K562 (cell line): ENCODE results near the gene DSC2. TPM values are rescaled to one million over a fixed set of nuclear protein-coding genes. Genes with fewer than 3 reads are reported as not detected.

Source experiments
- ATAC-seq: fragments of 200-7000 bp; cut with Tn5 transposase; 3 replicates; pipeline ENCODE4 v1.9.1; 2020; ENCODE audit warnings: moderate library complexity
- BruUV-seq: library from RNA; stranded (reverse); fragments of 400-500 nt; replicated peaks from 2 replicates; lab custom pipeline; 2021; lab: Mats Ljungman, UMichigan
- CTCF ChIA-PET: fragments of 300-600 bp; formaldehyde crosslinking; extraction: SDS; loops from one replicate; lab custom pipeline; 2021; ENCODE audit warnings: low intra/inter-chr PET ratio; lab: Yijun Ruan, JAX
- POLR2A ChIA-PET: fragments of 300-600, 350-650 bp; sonication (Branson Sonifier 250); formaldehyde crosslinking; extraction: SDS; loops from one replicate; lab custom pipeline; 2021; ENCODE audit warnings: antibody characterized with exemption, inconsistent platforms; lab: Yijun Ruan, JAX
- DNase-seq, 4 experiments: peaks; one replicate each; pipeline versions ENCODE4 v3.0.0 to v3.0.0-alpha.2; 2011 to 2018; ENCODE audit warnings: low spot score in 3 of 4, mixed read lengths in 3 of 4; ENCODE audit errors: extremely low read depth in 1 of 4
- FAIRE-seq: peaks from 2 replicates; lab custom pipeline; 2011; peaks lifted over from hg19 to GRCh38; lab: Jason Lieb, UNC
- H2AFZ ChIP-seq: 2 replicates; pipeline ENCODE4 v1.6.0; 2011; ENCODE audit warnings: low read depth, low read length, control low read depth, inconsistent platforms
- H3K27ac ChIP-seq: fragments of 200-600 bp; 3 replicates; pipeline ENCODE4 v1.8.0; 2011; ENCODE audit warnings: low read depth, mild to moderate bottlenecking, control low read depth, inconsistent platforms, low read length, moderate library complexity, mixed read lengths; ENCODE audit errors: extremely low read depth
- H3K27me3 ChIP-seq, 2 experiments: fragments of 300-600 bp in 1 of 2; 2 replicates in 1 of 2; 3 replicates in 1 of 2; pipeline versions ENCODE4 v1.6.0 to v1.8.0; 2011; ENCODE audit warnings: inconsistent platforms in 2 of 2, low read length in 2 of 2, mild to moderate bottlenecking in 1 of 2, mixed read lengths in 1 of 2, moderate library complexity in 1 of 2; ENCODE audit not compliant: control insufficient read depth in 2 of 2, insufficient read depth in 2 of 2
- H3K36me3 ChIP-seq: fragments of 300-600 bp; 3 replicates; pipeline ENCODE4 v1.8.0; 2011; ENCODE audit warnings: mild to moderate bottlenecking, low read length, inconsistent platforms; ENCODE audit not compliant: control insufficient read depth, insufficient read depth
- H3K4me1 ChIP-seq, 2 experiments: fragments of 200-600 bp in 1 of 2; replicated peaks in 1 of 2; 2 replicates in 1 of 2; 3 replicates in 1 of 2; pipeline versions ENCODE4 v1.5.1 to v1.8.0; 2011; ENCODE audit warnings: inconsistent platforms in 2 of 2, low read length in 2 of 2, mild to moderate bottlenecking in 1 of 2, mixed read lengths in 1 of 2, moderate library complexity in 1 of 2; ENCODE audit not compliant: control insufficient read depth in 2 of 2, insufficient read depth in 2 of 2
- H3K4me2 ChIP-seq: 2 replicates; pipeline ENCODE4 v1.6.1; 2011; ENCODE audit warnings: low read length, control low read depth, inconsistent platforms, mixed read lengths; ENCODE audit not compliant: insufficient read depth
- H3K4me3 ChIP-seq: fragments of 200-600 bp; sonication (generic), shearing (Covaris generic); 2 replicates; pipeline ENCODE4 v1.5.1; 2016; ENCODE audit warnings: control low read depth, inconsistent platforms
- H3K79me2 ChIP-seq: fragments of 200-600 bp; 3 replicates; pipeline ENCODE4 v1.8.0; 2011; ENCODE audit warnings: low read length, inconsistent platforms; ENCODE audit not compliant: control insufficient read depth, insufficient read depth
- H3K9ac ChIP-seq, 2 experiments: 2 replicates each; pipeline versions ENCODE4 v1.6.0 to v1.6.1; 2011; ENCODE audit warnings: low read depth in 2 of 2, low read length in 2 of 2, control low read depth in 1 of 2, inconsistent platforms in 1 of 2, mild to moderate bottlenecking in 1 of 2, mixed read lengths in 1 of 2; ENCODE audit not compliant: insufficient read depth in 1 of 2
- H3K9me1 ChIP-seq: one replicate; pipeline ENCODE4 v1.6.0; 2011; ENCODE audit warnings: inconsistent platforms, mild to moderate bottlenecking, low read length, moderate library complexity; ENCODE audit not compliant: control insufficient read depth, insufficient read depth
- H3K9me3 ChIP-seq: replicated peaks from 2 replicates; pipeline ENCODE4 v1.5.1; 2011; ENCODE audit warnings: low read depth, low read length, inconsistent platforms; ENCODE audit not compliant: control insufficient read depth, insufficient read depth
- H4K20me1 ChIP-seq: replicated peaks from 2 replicates; pipeline ENCODE4 v1.6.1; 2011; ENCODE audit warnings: low read length, inconsistent platforms, mixed read lengths; ENCODE audit not compliant: control insufficient read depth, insufficient read depth
- CBX5 ChIP-seq: IDR thresholded peaks from 2 replicates; pipeline ENCODE4 v1.6.1; 2014; ENCODE audit warnings: low read depth, borderline replicate concordance
- ETV6 ChIP-seq, 3 experiments: fragments of 150-350 bp in 1 of 3; sonication (generic) in 1 of 3; formaldehyde crosslinking in 1 of 3; IDR thresholded peaks; 2 replicates each; pipeline versions ENCODE4 v1.6.1 to v1.8.0; 2014 to 2022; ENCODE audit warnings: borderline replicate concordance in 2 of 3, low read depth in 2 of 3, antibody characterized with exemption in 1 of 3, low read length in 1 of 3, mild to moderate bottlenecking in 1 of 3, missing genetic modification reagents in 1 of 3
- IRF2 ChIP-seq: sonication (generic); formaldehyde crosslinking; IDR thresholded peaks from 2 replicates; pipeline ENCODE4 v1.8.1; 2022; ENCODE audit warnings: mild to moderate bottlenecking, missing genetic modification reagents
- KAT2B ChIP-seq: IDR thresholded peaks from one replicate; pipeline ENCODE4 v1.6.1; 2012; ENCODE audit warnings: low read depth, mild to moderate bottlenecking, control low read depth, inconsistent platforms, low read length, moderate library complexity
- MYBL2 ChIP-seq, 2 experiments: fragments of 450-650 bp in 1 of 2; sonication (generic) in 1 of 2; formaldehyde crosslinking in 1 of 2; IDR thresholded peaks; 2 replicates each; pipeline versions ENCODE4 v1.6.1 to v1.8.1; 2017 to 2022; ENCODE audit warnings: borderline replicate concordance in 1 of 2, inconsistent platforms in 1 of 2, low read depth in 1 of 2, mild to moderate bottlenecking in 1 of 2, missing genetic modification reagents in 1 of 2, moderate library complexity in 1 of 2
- NEUROD1 ChIP-seq: fragments of 150-350 bp; IDR thresholded peaks from 2 replicates; pipeline ENCODE4 v1.6.1; 2014; ENCODE audit warnings: borderline replicate concordance, low read length, low read depth; ENCODE audit not compliant: partially characterized antibody
- POU5F1 ChIP-seq: fragments of 150-350 bp; IDR thresholded peaks from 2 replicates; pipeline ENCODE4 v1.6.1; 2014; ENCODE audit warnings: borderline replicate concordance, low read length, low read depth, mild to moderate bottlenecking; ENCODE audit not compliant: partially characterized antibody
- PPARD ChIP-seq: fragments of 250-450 bp; sonication (Bioruptor Pico); IDR thresholded peaks from 2 replicates; pipeline ENCODE4 v1.8.0; 2022; ENCODE audit warnings: inconsistent platforms, mild to moderate bottlenecking, moderate library complexity
- PTBP1 ChIP-seq: fragments of 200-400 bp; formaldehyde crosslinking; IDR thresholded peaks from 2 replicates; pipeline ENCODE4 v1.6.1; 2017; ENCODE audit warnings: low read depth, low read length
- TCFL5 ChIP-seq: fragments of 250-450 bp; sonication (Bioruptor Pico); conservative IDR thresholded peaks from 2 replicates; pipeline ENCODE4 v1.6.1; 2021; ENCODE audit warnings: mild to moderate bottlenecking, moderate library complexity, matching md5 sums
- ZBTB7A ChIP-seq: IDR thresholded peaks from 2 replicates; pipeline ENCODE4 v1.6.1; 2011; ENCODE audit warnings: low read depth, mild to moderate bottlenecking, low read length, moderate library complexity, borderline replicate concordance; ENCODE audit not compliant: control insufficient read depth
- ZNF586 ChIP-seq: fragments of 450-650 bp; formaldehyde crosslinking; conservative IDR thresholded peaks from 2 replicates; pipeline ENCODE4 v1.4.0; 2020; ENCODE audit warnings: mild to moderate bottlenecking, moderate library complexity
- WGBS: fragments of 100-300 bp; shearing (Covaris generic); methylation state at CpG from one replicate; pipeline ENCODE4 v1.1.6; 2016; ENCODE audit warnings: low coverage, mixed read lengths; ENCODE audit not compliant: insufficient coverage; ENCODE audit errors: missing lambda C conversion rate; 5-methylcytosine and 5-hydroxymethylcytosine counted together
- in situ Hi-C: fragments of 300-500 bp; cut with MboI; formaldehyde crosslinking; loops from 4 replicates; pipeline ENCODE4 v1.15.0; 2018; ENCODE audit warnings: inconsistent platforms, mixed read lengths
- intact Hi-C: fragments of 100-400 bp; cut with micrococcal nuclease; formaldehyde crosslinking; loops from 2 replicates; pipeline ENCODE4 v1.14.2; 2022
- polyA plus RNA-seq, 8 experiments: library from polyadenylated mRNA; depleted of rRNA in 4 of 8; stranded (reverse) in 5 of 8; unstranded in 3 of 8; fragments of >200 nt; fragmentation: Nextera tagmentation in 2 of 8; fragmentation: Illumina TruSeq in 1 of 8; extraction: Ambion mirVana in 2 of 8; extraction: Trizol in 1 of 8; gene quantifications; 2 replicates each; pipeline versions ENCODE4 v1.2.1 to v1.2.3, GENCODE V29; 2011 to 2014; ENCODE audit warnings: inconsistent platforms in 1 of 8, missing spikeins in 1 of 8
- total RNA-seq, 7 experiments: library from RNA; depleted of rRNA in 6 of 7; stranded (reverse); fragments of >200 nt in 6 of 7; fragmentation: Illumina TruSeq in 2 of 7; extraction: Trizol in 2 of 7; gene quantifications; 2 replicates each; pipeline versions ENCODE4 v1.2.1 to v1.2.3, GENCODE V29; 2011 to 2021; ENCODE audit warnings: low replicate concordance in 1 of 7
- TF ChIP-seq, protein P1 (sequence below): fragments of 200-800 bp; sonication (Bioruptor generic); IDR thresholded peaks from 2 replicates; pipeline ENCODE4 v1.6.1; 2017; ENCODE audit warnings: missing genetic modification characterization, missing compliant biosample characterization
- TF ChIP-seq, protein P2 (sequence below): fragments of 450-650 bp; conservative IDR thresholded peaks from 2 replicates; pipeline ENCODE4 v1.6.1; 2016; ENCODE audit warnings: missing genetic modification characterization, low read depth, mild to moderate bottlenecking, control low read depth, missing compliant biosample characterization

DSC2 gene
- total and polyA plus RNA-seq, 9 of the 15 experiments (the other 6 are each of a cell fraction or from before 2014, with no cell fraction given), result 3.8 to 15.3 (median 6.4) TPM

GRCh38 chr18:31041271-31042083 lies 60.7 kb downstream of the DSC2 start:
- H2AFZ ChIP-seq, result no peak overlapping the region
- H4K20me1 ChIP-seq, result no peaks in the 10 kb centered on the region
- FAIRE-seq, result no peak
- no peaks in the 10 kb centered on the region for H3K9me3 ChIP-seq
- H3K4me3 ChIP-seq, result no peak overlapping the region
- in situ Hi-C loops, result no loop called here
- 55% methylated on average over 52 of the region's 52 CpGs for WGBS
- H3K4me2 ChIP-seq, result no peak overlapping the region
- ChIA-PET CTCF (no interaction called here), POLR2A (no interaction called here)
- no peak overlapping the region for H3K9ac ChIP-seq
- intact Hi-C loops, result no loop called here
- H3K4me1 ChIP-seq, result peaks cover 0 to 18% of the 10 kb centered on the region in 2 experiments; a peak in 1 of 5 replicates
- H3K9me1 ChIP-seq, result no peaks in the 10 kb centered on the region
- no peak overlapping the region for H3K27ac ChIP-seq
- no peak for TF ChIP-seq POU5F1
- TF ChIP-seq IRF2 (CRISPR knock-in tag), result no peak
- TF ChIP-seq, protein P1, sequence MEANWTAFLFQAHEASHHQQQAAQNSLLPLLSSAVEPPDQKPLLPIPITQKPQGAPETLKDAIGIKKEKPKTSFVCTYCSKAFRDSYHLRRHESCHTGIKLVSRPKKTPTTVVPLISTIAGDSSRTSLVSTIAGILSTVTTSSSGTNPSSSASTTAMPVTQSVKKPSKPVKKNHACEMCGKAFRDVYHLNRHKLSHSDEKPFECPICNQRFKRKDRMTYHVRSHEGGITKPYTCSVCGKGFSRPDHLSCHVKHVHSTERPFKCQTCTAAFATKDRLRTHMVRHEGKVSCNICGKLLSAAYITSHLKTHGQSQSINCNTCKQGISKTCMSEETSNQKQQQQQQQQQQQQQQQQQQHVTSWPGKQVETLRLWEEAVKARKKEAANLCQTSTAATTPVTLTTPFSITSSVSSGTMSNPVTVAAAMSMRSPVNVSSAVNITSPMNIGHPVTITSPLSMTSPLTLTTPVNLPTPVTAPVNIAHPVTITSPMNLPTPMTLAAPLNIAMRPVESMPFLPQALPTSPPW (CRISPR knock-in tag), result no peak
- no peak for TF ChIP-seq ZNF586 (CRISPR knock-in tag)
- TF ChIP-seq, protein P2, sequence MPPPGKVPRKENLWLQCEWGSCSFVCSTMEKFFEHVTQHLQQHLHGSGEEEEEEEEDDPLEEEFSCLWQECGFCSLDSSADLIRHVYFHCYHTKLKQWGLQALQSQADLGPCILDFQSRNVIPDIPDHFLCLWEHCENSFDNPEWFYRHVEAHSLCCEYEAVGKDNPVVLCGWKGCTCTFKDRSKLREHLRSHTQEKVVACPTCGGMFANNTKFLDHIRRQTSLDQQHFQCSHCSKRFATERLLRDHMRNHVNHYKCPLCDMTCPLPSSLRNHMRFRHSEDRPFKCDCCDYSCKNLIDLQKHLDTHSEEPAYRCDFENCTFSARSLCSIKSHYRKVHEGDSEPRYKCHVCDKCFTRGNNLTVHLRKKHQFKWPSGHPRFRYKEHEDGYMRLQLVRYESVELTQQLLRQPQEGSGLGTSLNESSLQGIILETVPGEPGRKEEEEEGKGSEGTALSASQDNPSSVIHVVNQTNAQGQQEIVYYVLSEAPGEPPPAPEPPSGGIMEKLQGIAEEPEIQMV, result no peak
- TF ChIP-seq MYBL2 (IDR thresholded peaks at IDR 0.05; ENCODE audit: low read depth), result no peak
- TF ChIP-seq MYBL2 (CRISPR knock-in tag; IDR thresholded peaks at IDR 0.05; ENCODE audit: borderline replicate concordance), result no peak
- no peak for TF ChIP-seq TCFL5
- no peak for TF ChIP-seq CBX5
- no peak for TF ChIP-seq ZBTB7A
- TF ChIP-seq KAT2B, result no peak
- no peak for TF ChIP-seq PPARD (CRISPR knock-in tag)
- TF ChIP-seq NEUROD1, result no peak
- TF ChIP-seq PTBP1, result no peak
- no peak for TF ChIP-seq ETV6 (IDR thresholded peaks at IDR 0.05; ENCODE audit: borderline replicate concordance in 1 of 2, low read depth in 2 of 2, low read length in 1 of 2)
- no peak for TF ChIP-seq ETV6 (CRISPR knock-in tag; IDR thresholded peaks at IDR 0.05; ENCODE audit: borderline replicate concordance)
- TF ChIP-seq, all 486 proteins: peak for 0
- Histone ChIP-seq H3K79me2 (no peaks in the 10 kb centered on the region), H3K36me3 (no peaks in the 10 kb centered on the region), H3K27me3 (peaks cover 0 to 23% of the 10 kb centered on the region in 2 experiments; a peak in 2 of 5 replicates)
- no TSS peak for BruUV-seq
- DNase-seq, result no peak
- ATAC-seq, result no peak
